ENCODE data around the gene KRTAP10-3.
"Not testable (repeated sequence)": the region's sequence is repeated elsewhere in the genome, so short reads cannot be mapped to it uniquely, and the experiment has no call there.

The KRTAP10-3 gene

GRCh38 chr21:44578371-44579055, 19.9 kb upstream of the KRTAP10-3 start:
- H3K4me3 ChIP-seq (ENCODE audit: low read length in 2 of 2), result no peak overlapping the region
- peaks cover 4% of the 10 kb centered on the region in 2 donors for H3K27me3 ChIP-seq (ENCODE audit: control insufficient read depth in 1 of 2, insufficient read depth in 2 of 2, low read length in 2 of 2)
- no peaks in the 10 kb centered on the region for H3K4me1 ChIP-seq (ENCODE audit: control insufficient read depth, insufficient read depth, low read length)
- H3K9me3 ChIP-seq (ENCODE audit: control insufficient read depth in 2 of 2, low read length in 2 of 2), result peaks cover 2 to 24% of the 10 kb centered on the region in 2 donors
- no peak overlapping the region for H3K27ac ChIP-seq (ENCODE audit: low read length)
- no peaks in the 10 kb centered on the region for H3K36me3 ChIP-seq (ENCODE audit: control insufficient read depth in 2 of 2, insufficient read depth in 2 of 2, low read length in 2 of 2)
- H3K9ac ChIP-seq (ENCODE audit: low read length in 2 of 2), result no peak overlapping the region

GRCh38 chr21:44576025-44576420, 17.4 kb upstream of the KRTAP10-3 start:
- Histone ChIP-seq H3K9me3 (ENCODE audit: control insufficient read depth in 2 of 2, low read length in 2 of 2) (peaks cover 2 to 32% of the 10 kb centered on the region in 2 donors), H3K36me3 (ENCODE audit: control insufficient read depth in 2 of 2, insufficient read depth in 2 of 2, low read length in 2 of 2) (no peaks in the 10 kb centered on the region), H3K27me3 (ENCODE audit: control insufficient read depth in 1 of 2, insufficient read depth in 2 of 2, low read length in 2 of 2) (peaks cover 6 to 7% of the 10 kb centered on the region in 2 donors), H3K4me3 (ENCODE audit: low read length in 2 of 2) (no peak overlapping the region), H3K4me1 (ENCODE audit: control insufficient read depth, insufficient read depth, low read length) (no peaks in the 10 kb centered on the region), H3K9ac (ENCODE audit: low read length in 2 of 2) (no peak overlapping the region), H3K27ac (ENCODE audit: low read length) (no peak overlapping the region)

GRCh38 chr21:44575307-44576024, 16.9 kb upstream of the KRTAP10-3 start:
- H3K36me3 ChIP-seq (ENCODE audit: control insufficient read depth in 2 of 2, insufficient read depth in 2 of 2, low read length in 2 of 2), result no peaks in the 10 kb centered on the region
- H3K27me3 ChIP-seq (ENCODE audit: control insufficient read depth in 1 of 2, insufficient read depth in 2 of 2, low read length in 2 of 2), result peaks cover 6% of the 10 kb centered on the region in 2 donors
- H3K4me1 ChIP-seq (ENCODE audit: control insufficient read depth, insufficient read depth, low read length), result no peaks in the 10 kb centered on the region
- H3K9me3 ChIP-seq (ENCODE audit: control insufficient read depth in 2 of 2, low read length in 2 of 2), result peaks cover 2 to 33% of the 10 kb centered on the region in 2 donors
- no peak overlapping the region for H3K27ac ChIP-seq (ENCODE audit: low read length)
- no peak overlapping the region for H3K9ac ChIP-seq (ENCODE audit: low read length in 2 of 2)
- no peak overlapping the region for H3K4me3 ChIP-seq (ENCODE audit: low read length in 2 of 2)

GRCh38 chr21:44574457-44575306, 16.1 kb upstream of the KRTAP10-3 start:
- Histone ChIP-seq H3K9ac (ENCODE audit: low read length in 2 of 2) (no peak overlapping the region), H3K9me3 (ENCODE audit: control insufficient read depth in 2 of 2, low read length in 2 of 2) (peaks cover 2 to 33% of the 10 kb centered on the region in 2 donors), H3K27ac (ENCODE audit: low read length) (no peak overlapping the region), H3K36me3 (ENCODE audit: control insufficient read depth in 2 of 2, insufficient read depth in 2 of 2, low read length in 2 of 2) (no peaks in the 10 kb centered on the region), H3K4me1 (ENCODE audit: control insufficient read depth, insufficient read depth, low read length) (no peaks in the 10 kb centered on the region), H3K4me3 (ENCODE audit: low read length in 2 of 2) (no peak overlapping the region), H3K27me3 (ENCODE audit: control insufficient read depth in 1 of 2, insufficient read depth in 2 of 2, low read length in 2 of 2) (peaks cover 5 to 6% of the 10 kb centered on the region in 2 donors)

GRCh38 chr21:44573630-44574456, 15.2 kb upstream of the KRTAP10-3 start, which contains the start of gene KRTAP10-4:
Gene KRTAP10-4, plus strand, starts transcription at chr21:44573729. Its CDS starts 30 bp downstream, at chr21:44573759.
- H3K4me3 ChIP-seq (ENCODE audit: low read length in 2 of 2); H3K9ac ChIP-seq (ENCODE audit: low read length in 2 of 2); H3K36me3 ChIP-seq (ENCODE audit: control insufficient read depth in 2 of 2, insufficient read depth in 2 of 2, low read length in 2 of 2); H3K27me3 ChIP-seq (ENCODE audit: control insufficient read depth in 1 of 2, insufficient read depth in 2 of 2, low read length in 2 of 2); H3K4me1 ChIP-seq (ENCODE audit: control insufficient read depth, insufficient read depth, low read length); H3K27ac ChIP-seq (ENCODE audit: low read length): not testable (repeated sequence)
- H3K9me3 ChIP-seq (ENCODE audit: control insufficient read depth in 2 of 2, low read length in 2 of 2), result peaks cover 2 to 33% of the 10 kb centered on the region in 2 donors

- Histone ChIP-seq H3K9ac (ENCODE audit: low read length in 2 of 2) (no peak overlapping the region), H3K27me3 (ENCODE audit: control insufficient read depth in 1 of 2, insufficient read depth in 2 of 2, low read length in 2 of 2) (peaks cover 6 to 8% of the 10 kb centered on the region in 2 donors), H3K36me3 (ENCODE audit: control insufficient read depth in 2 of 2, insufficient read depth in 2 of 2, low read length in 2 of 2) (no peaks in the 10 kb centered on the region)
Measured at GRCh38 chr21:44572959-44573583, 14.5 kb upstream of the KRTAP10-3 start.

GRCh38 chr21:44571844-44572782, 13.5 kb upstream of the KRTAP10-3 start:
- Histone ChIP-seq H3K4me3 (ENCODE audit: low read length in 2 of 2) (no peak overlapping the region), H3K4me1 (ENCODE audit: control insufficient read depth, insufficient read depth, low read length) (no peaks in the 10 kb centered on the region), H3K9ac (ENCODE audit: low read length in 2 of 2) (no peak overlapping the region), H3K9me3 (ENCODE audit: control insufficient read depth in 2 of 2, low read length in 2 of 2) (peaks cover 2 to 23% of the 10 kb centered on the region in 2 donors), H3K36me3 (ENCODE audit: control insufficient read depth in 2 of 2, insufficient read depth in 2 of 2, low read length in 2 of 2) (no peaks in the 10 kb centered on the region), H3K27ac (ENCODE audit: low read length) (no peak overlapping the region), H3K27me3 (ENCODE audit: control insufficient read depth in 1 of 2, insufficient read depth in 2 of 2, low read length in 2 of 2) (peaks cover 6 to 10% of the 10 kb centered on the region in 2 donors)

More at GRCh38 chr21:44572959-44573583, 14.5 kb upstream of the KRTAP10-3 start:
- H3K4me3 ChIP-seq (ENCODE audit: low read length in 2 of 2), result no peak overlapping the region
- H3K4me1 ChIP-seq (ENCODE audit: control insufficient read depth, insufficient read depth, low read length), result no peaks in the 10 kb centered on the region
- peaks cover 2 to 29% of the 10 kb centered on the region in 2 donors for H3K9me3 ChIP-seq (ENCODE audit: control insufficient read depth in 2 of 2, low read length in 2 of 2)
- H3K27ac ChIP-seq (ENCODE audit: low read length), result no peak overlapping the region

GRCh38 chr21:44571296-44571695, 12.7 kb upstream of the KRTAP10-3 start:
- H3K4me1 ChIP-seq (ENCODE audit: control insufficient read depth, insufficient read depth, low read length), result no peaks in the 10 kb centered on the region
- H3K36me3 ChIP-seq (ENCODE audit: control insufficient read depth in 2 of 2, insufficient read depth in 2 of 2, low read length in 2 of 2), result no peaks in the 10 kb centered on the region
- no peak overlapping the region for H3K27ac ChIP-seq (ENCODE audit: low read length)
- H3K4me3 ChIP-seq (ENCODE audit: low read length in 2 of 2), result no peak overlapping the region
- peaks cover 0 to 17% of the 10 kb centered on the region in 2 donors for H3K9me3 ChIP-seq (ENCODE audit: control insufficient read depth in 2 of 2, low read length in 2 of 2)
- no peak overlapping the region for H3K9ac ChIP-seq (ENCODE audit: low read length in 2 of 2)
- peaks cover 6 to 10% of the 10 kb centered on the region in 2 donors for H3K27me3 ChIP-seq (ENCODE audit: control insufficient read depth in 1 of 2, insufficient read depth in 2 of 2, low read length in 2 of 2)

Data from stomach smooth muscle (tissue), 2 donors.